Measurements from ENCODE around the gene MTSS2.

MTSS2 gene

GRCh38 chr16:70694868-70695218, 9.0 kb upstream of the MTSS2 start:
- H3K4me3 ChIP-seq (ENCODE audit: low read depth, low read length): no peak overlapping the region
- no peak for TF ChIP-seq CTCF (IDR thresholded peaks at IDR 0.05; ENCODE audit: borderline replicate concordance, insufficient read depth, low read depth, low read length)

GRCh38 chr16:70694088-70694867, 8.4 kb upstream of the MTSS2 start:
- no peak for TF ChIP-seq CTCF (IDR thresholded peaks at IDR 0.05; ENCODE audit: borderline replicate concordance, insufficient read depth, low read depth, low read length)
- H3K4me3 ChIP-seq (ENCODE audit: low read depth, low read length): no peak overlapping the region

GRCh38 chr16:70692873-70693671, 7.2 kb upstream of the MTSS2 start:
- no peak for TF ChIP-seq CTCF (IDR thresholded peaks at IDR 0.05; ENCODE audit: borderline replicate concordance, insufficient read depth, low read depth, low read length)
- no peak overlapping the region for H3K4me3 ChIP-seq (ENCODE audit: low read depth, low read length)

- H3K4me3 ChIP-seq (ENCODE audit: low read depth, low read length): no peak overlapping the region
- TF ChIP-seq CTCF (IDR thresholded peaks at IDR 0.05; ENCODE audit: borderline replicate concordance, insufficient read depth, low read depth, low read length): no peak
Observed at GRCh38 chr16:70692130-70692872, 6.4 kb upstream of the MTSS2 start.

GRCh38 chr16:70691223-70692129, 5.6 kb upstream of the MTSS2 start:
- H3K4me3 ChIP-seq (ENCODE audit: low read depth, low read length): no peak overlapping the region
- TF ChIP-seq CTCF (IDR thresholded peaks at IDR 0.05; ENCODE audit: borderline replicate concordance, insufficient read depth, low read depth, low read length): no peak

All from GM12875 (cell line).